Erythroblast (primary cell): ENCODE measurements around the gene AGRP.

Experiments used
- DNase-seq, 2 experiments: peaks; one replicate each; lab custom pipeline; 2025; lab: John Stamatoyannopoulos, UW
- GATA1 ChIP-seq: IDR thresholded peaks from 2 replicates; pipeline ENCODE4 v1.6.1; 2011; ENCODE audit warnings: low read depth, mild to moderate bottlenecking, control low read depth, low read length, moderate library complexity
- POLR2A ChIP-seq: IDR thresholded peaks from 2 replicates; pipeline ENCODE4 v1.6.1; 2011; ENCODE audit warnings: mild to moderate bottlenecking, low read length

Gene AGRP

GRCh38 chr16:67463059-67463458 lies 20.3 kb downstream of the AGRP start:
- DNase-seq: no peak
- no peak for TF ChIP-seq GATA1
- TF ChIP-seq POLR2A: no peak

GRCh38 chr16:67462279-67462655 lies 21.1 kb downstream of the AGRP start:
- peak in 1 of 2 experiments; percentile 20 for DNase-seq
- TF ChIP-seq POLR2A: no peak
- no peak for TF ChIP-seq GATA1

GRCh38 chr16:67461600-67462278 lies 21.6 kb downstream of the AGRP start:
- no peak for TF ChIP-seq POLR2A
- no peak for TF ChIP-seq GATA1

GRCh38 chr16:67460961-67461360 lies 22.4 kb downstream of the AGRP start:
- TF ChIP-seq POLR2A (no peak), GATA1 (no peak)
- peak in 1 of 2 experiments; percentile 23 for DNase-seq

More at GRCh38 chr16:67461600-67462278, 21.6 kb downstream of the AGRP start:
- no peak for DNase-seq

GRCh38 chr16:67460168-67460567 lies 23.2 kb downstream of the AGRP start:
- no peak for TF ChIP-seq POLR2A
- no peak for TF ChIP-seq GATA1
- DNase-seq: peak; percentile 87 to 91

- no peak for DNase-seq
- no peak for TF ChIP-seq GATA1
- no peak for TF ChIP-seq POLR2A
These were observed 23.5 kb downstream of the AGRP start for GRCh38 chr16:67459861-67460150.

- no peak for DNase-seq
These were observed 24.1 kb downstream of the AGRP start for GRCh38 chr16:67459066-67459860.

GRCh38 chr16:67458121-67458641 lies 25.2 kb downstream of the AGRP start:
- no peak for TF ChIP-seq GATA1
- no peak for DNase-seq

More at GRCh38 chr16:67459066-67459860, 24.1 kb downstream of the AGRP start:
- TF ChIP-seq POLR2A (no peak), GATA1 (no peak)

GRCh38 chr16:67457611-67458010 lies 25.7 kb downstream of the AGRP start:
- DNase-seq: no peak
- TF ChIP-seq POLR2A: no peak
- TF ChIP-seq GATA1: no peak

GRCh38 chr16:67456391-67457081 lies 26.8 kb downstream of the AGRP start:
- DNase-seq: peak in 1 of 2 experiments; percentile 33
- TF ChIP-seq GATA1 (no peak), POLR2A (no peak)

- DNase-seq: no peak
These were observed 28.5 kb downstream of the AGRP start for GRCh38 chr16:67454852-67455251.

GRCh38 chr16:67454104-67454503 lies 29.2 kb downstream of the AGRP start:
- TF ChIP-seq POLR2A (no peak), GATA1 (no peak)
- DNase-seq: no peak

More at GRCh38 chr16:67454852-67455251, 28.5 kb downstream of the AGRP start:
- TF ChIP-seq GATA1: no peak
- TF ChIP-seq POLR2A: no peak

GRCh38 chr16:67451704-67452435 lies 31.5 kb downstream of the AGRP start:
- no peak for DNase-seq
- TF ChIP-seq GATA1: no peak
- no peak for TF ChIP-seq POLR2A
